Muscle of leg (tissue), 11 donors: ENCODE measurements around the gene CCDC57. TPM values are rescaled to one million over a fixed set of nuclear protein-coding genes. Genes with fewer than 3 reads are reported as not detected.

Source experiments
- DNase-seq: peaks from one replicate; pipeline ENCODE4 v3.0.0; 2013
- H3K27ac ChIP-seq: one replicate; pipeline ENCODE4 v1.5.1; 2013; ENCODE audit warnings: mild to moderate bottlenecking, low read length, control low read depth
- H3K27me3 ChIP-seq: one replicate; pipeline ENCODE4 v1.6.1; 2013; ENCODE audit warnings: low read length; ENCODE audit not compliant: control insufficient read depth, insufficient read depth
- H3K36me3 ChIP-seq: one replicate; pipeline ENCODE4 v1.6.1; 2013; ENCODE audit warnings: low read length; ENCODE audit not compliant: control insufficient read depth, insufficient read depth
- H3K4me1 ChIP-seq: one replicate; pipeline ENCODE4 v1.6.1; 2013; ENCODE audit warnings: low read length; ENCODE audit not compliant: control insufficient read depth, insufficient read depth
- H3K4me3 ChIP-seq: one replicate; pipeline ENCODE4 v1.5.1; 2013; ENCODE audit warnings: low read length, control low read depth
- H3K9me3 ChIP-seq: replicated peaks from 2 replicates; pipeline ENCODE4 v1.6.1; 2013; ENCODE audit warnings: low read depth, low read length; ENCODE audit not compliant: control insufficient read depth
- WGBS: methylation state at CpG from one replicate; pipeline ENCODE4 v1.1.5; 2013; ENCODE audit warnings: missing lambda C conversion rate; ENCODE audit not compliant: insufficient coverage; 5-methylcytosine and 5-hydroxymethylcytosine counted together
- polyA plus RNA-seq, 8 donors: library from polyadenylated mRNA; unstranded; fragments of 120-200 nt; gene quantifications; one replicate each; pipeline versions ENCODE4 v1.2.1 to v1.2.3, GENCODE V29; 2013; ENCODE audit warnings: inconsistent platforms in 1 of 8, low replicate concordance in 1 of 8; ENCODE audit not compliant: insufficient read length in 8 of 8, insufficient read depth in 1 of 8
- total RNA-seq: library from RNA; stranded (reverse); fragments of 120-200 nt; gene quantifications from one replicate; pipeline ENCODE4 v1.2.4, GENCODE V29; 2013

CCDC57 gene
- total and polyA plus RNA-seq, 9 donors = 15.7 to 37.4 (median 30.4) TPM

- Histone ChIP-seq H3K27me3 (no peaks in the 10 kb centered on the region), H3K4me1 (peaks cover 20% of the 10 kb centered on the region), H3K9me3 (no peaks in the 10 kb centered on the region), H3K36me3 (peaks cover 52% of the 10 kb centered on the region), H3K27ac (no peak overlapping the region), H3K4me3 (no peak overlapping the region)
- WGBS = 90% methylated on average over 37 of the region's 47 CpGs
- no peak for DNase-seq
Observed at GRCh38 chr17:82079001-82079677, 133.5 kb downstream of the CCDC57 start.

DNA sequence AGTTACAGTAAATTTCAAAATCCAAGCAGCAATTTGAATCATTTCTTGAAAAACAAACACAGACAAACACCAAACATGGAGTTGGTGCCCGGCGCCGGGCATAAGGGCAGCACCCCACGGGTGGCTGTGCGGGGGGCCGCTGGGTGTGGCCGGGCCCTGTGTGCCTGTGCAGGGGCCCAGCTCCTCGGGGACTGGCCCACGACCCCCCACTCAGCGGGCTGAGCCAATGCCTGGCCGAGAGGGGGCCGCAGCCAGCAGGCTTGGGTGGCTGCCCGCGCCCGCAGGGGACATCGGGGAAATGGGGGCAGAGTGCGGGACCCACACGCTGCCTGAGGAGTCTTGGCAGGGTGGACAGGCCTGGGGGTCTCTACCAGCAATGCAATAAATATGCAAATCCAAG is 134.2 kb downstream of the CCDC57 start:
- no peak overlapping the region for H3K27ac ChIP-seq
- no peak for DNase-seq
- H3K36me3 ChIP-seq = peaks cover 45% of the 10 kb centered on the region
- H3K4me3 ChIP-seq = no peak overlapping the region
- H3K4me1 ChIP-seq = peaks cover 20% of the 10 kb centered on the region
- H3K9me3 ChIP-seq = no peaks in the 10 kb centered on the region
- 92% methylated on average over 11 of the region's 18 CpGs for WGBS
- no peaks in the 10 kb centered on the region for H3K27me3 ChIP-seq

DNA sequence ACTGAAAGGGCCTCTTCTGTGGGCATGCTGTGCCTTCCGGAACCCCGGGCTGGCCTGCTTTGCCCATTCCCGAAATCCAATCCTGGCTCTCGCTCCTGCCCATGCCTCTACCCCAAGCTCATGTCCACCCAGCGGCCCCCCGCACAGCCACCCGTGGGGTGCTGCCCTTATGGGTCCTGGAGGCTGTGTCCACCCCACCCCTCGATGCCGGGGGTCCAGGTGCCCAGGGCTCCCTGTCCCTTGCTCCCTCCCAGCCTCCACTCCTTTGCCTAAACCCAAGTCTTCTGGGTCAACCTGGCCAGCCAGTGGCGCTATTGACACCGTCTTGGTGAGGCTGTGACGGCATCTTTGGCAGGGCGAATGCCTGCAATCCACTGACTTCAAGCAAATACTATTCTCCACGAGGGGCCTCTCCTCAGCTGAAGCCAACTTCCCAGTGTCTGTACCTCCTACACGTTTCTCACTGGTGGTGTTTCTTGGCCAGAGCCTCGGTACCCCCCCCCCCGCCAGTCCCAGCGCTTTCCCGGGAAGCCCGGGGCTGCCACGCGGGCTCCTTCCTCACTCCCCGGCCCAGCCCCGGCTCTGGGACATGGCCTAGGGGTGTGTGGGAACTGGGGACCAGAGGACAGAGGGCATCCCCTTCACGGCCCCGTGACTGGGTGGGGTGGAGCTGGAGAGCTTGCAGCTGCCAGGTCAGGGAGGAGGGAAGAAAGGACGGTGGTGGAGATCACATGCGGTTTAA is 134.9 kb downstream of the CCDC57 start:
- no peak overlapping the region for H3K27ac ChIP-seq
- H3K4me1 ChIP-seq = peaks cover 20% of the 10 kb centered on the region
- DNase-seq = peak; percentile 76
- H3K36me3 ChIP-seq = peaks cover 39% of the 10 kb centered on the region
- no peaks in the 10 kb centered on the region for H3K9me3 ChIP-seq
- H3K4me3 ChIP-seq = no peak overlapping the region
- 59% methylated on average over 14 of the region's 28 CpGs for WGBS
- no peaks in the 10 kb centered on the region for H3K27me3 ChIP-seq

GRCh38 chr17:82076785-82077591 is 135.7 kb downstream of the CCDC57 start:
- peak; percentile 62 for DNase-seq
- peaks cover 20% of the 10 kb centered on the region for H3K4me1 ChIP-seq
- 20% methylated on average over 9 of the region's 21 CpGs for WGBS
- H3K36me3 ChIP-seq = peaks cover 31% of the 10 kb centered on the region
- H3K27ac ChIP-seq = no peak overlapping the region
- H3K27me3 ChIP-seq = no peaks in the 10 kb centered on the region
- H3K4me3 ChIP-seq = no peak overlapping the region
- no peaks in the 10 kb centered on the region for H3K9me3 ChIP-seq

GRCh38 chr17:82076018-82076784 is 136.4 kb downstream of the CCDC57 start:
- 73% methylated on average over 24 of the region's 25 CpGs for WGBS
- Histone ChIP-seq H3K27ac (no peak overlapping the region), H3K4me3 (no peak overlapping the region), H3K4me1 (peaks cover 20% of the 10 kb centered on the region), H3K9me3 (no peaks in the 10 kb centered on the region), H3K36me3 (peaks cover 25% of the 10 kb centered on the region), H3K27me3 (no peaks in the 10 kb centered on the region)
- no peak for DNase-seq

DNA sequence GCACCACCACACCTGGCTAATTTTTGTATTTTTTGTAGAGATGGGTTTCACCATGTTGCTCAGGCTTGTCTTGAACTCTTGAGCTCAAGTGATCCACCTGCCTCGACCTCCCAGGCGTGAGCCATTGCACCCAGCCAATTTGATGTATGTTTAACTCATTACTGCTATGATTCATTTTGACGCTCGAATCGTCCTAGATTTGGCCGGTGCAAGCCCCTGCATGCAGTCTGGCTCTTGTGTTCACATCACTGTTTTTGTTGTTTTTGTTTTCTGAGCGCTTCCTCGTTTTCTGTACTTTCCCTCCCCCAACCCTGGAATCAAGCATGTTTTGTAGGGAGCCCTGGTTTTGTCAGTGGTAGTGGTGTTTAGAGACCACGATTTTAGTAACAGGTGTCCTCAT is 139.2 kb downstream of the CCDC57 start:
- H3K27ac ChIP-seq = no peak overlapping the region
- peaks cover 3% of the 10 kb centered on the region for H3K36me3 ChIP-seq
- no peaks in the 10 kb centered on the region for H3K9me3 ChIP-seq
- H3K4me3 ChIP-seq = no peak overlapping the region
- WGBS = 73% methylated on average over 2 of the region's 9 CpGs
- no peak for DNase-seq
- no peaks in the 10 kb centered on the region for H3K27me3 ChIP-seq
- peaks cover 20% of the 10 kb centered on the region for H3K4me1 ChIP-seq

- no peak for DNase-seq
- Histone ChIP-seq H3K4me1 (peaks cover 16% of the 10 kb centered on the region), H3K27ac (no peak overlapping the region), H3K27me3 (no peaks in the 10 kb centered on the region), H3K36me3 (peaks cover 1% of the 10 kb centered on the region), H3K4me3 (no peak overlapping the region), H3K9me3 (no peaks in the 10 kb centered on the region)
- WGBS = 100% methylated on average over 2 of the region's 6 CpGs
Observed at GRCh38 chr17:82072827-82073226, 139.8 kb downstream of the CCDC57 start.

DNA sequence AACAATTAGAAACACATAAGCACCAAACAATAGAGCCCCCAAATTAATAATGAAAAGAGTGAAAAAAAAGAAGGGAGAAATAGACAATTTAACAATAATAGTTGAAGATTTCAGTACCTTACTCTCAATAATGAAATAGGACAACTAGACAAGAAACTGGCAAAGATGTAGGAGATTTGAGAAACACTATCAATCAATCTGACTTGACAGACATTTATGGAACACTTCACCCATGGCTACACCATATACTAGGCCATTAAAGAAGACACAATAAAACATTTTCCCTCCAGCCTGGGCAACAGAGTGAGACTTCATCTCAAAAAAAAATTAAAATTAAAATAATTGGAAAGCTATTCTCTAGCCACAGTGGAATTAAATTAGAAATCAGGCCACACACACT is 142.0 kb downstream of the CCDC57 start:
- H3K4me1 ChIP-seq = peaks cover 7% of the 10 kb centered on the region

DNA sequence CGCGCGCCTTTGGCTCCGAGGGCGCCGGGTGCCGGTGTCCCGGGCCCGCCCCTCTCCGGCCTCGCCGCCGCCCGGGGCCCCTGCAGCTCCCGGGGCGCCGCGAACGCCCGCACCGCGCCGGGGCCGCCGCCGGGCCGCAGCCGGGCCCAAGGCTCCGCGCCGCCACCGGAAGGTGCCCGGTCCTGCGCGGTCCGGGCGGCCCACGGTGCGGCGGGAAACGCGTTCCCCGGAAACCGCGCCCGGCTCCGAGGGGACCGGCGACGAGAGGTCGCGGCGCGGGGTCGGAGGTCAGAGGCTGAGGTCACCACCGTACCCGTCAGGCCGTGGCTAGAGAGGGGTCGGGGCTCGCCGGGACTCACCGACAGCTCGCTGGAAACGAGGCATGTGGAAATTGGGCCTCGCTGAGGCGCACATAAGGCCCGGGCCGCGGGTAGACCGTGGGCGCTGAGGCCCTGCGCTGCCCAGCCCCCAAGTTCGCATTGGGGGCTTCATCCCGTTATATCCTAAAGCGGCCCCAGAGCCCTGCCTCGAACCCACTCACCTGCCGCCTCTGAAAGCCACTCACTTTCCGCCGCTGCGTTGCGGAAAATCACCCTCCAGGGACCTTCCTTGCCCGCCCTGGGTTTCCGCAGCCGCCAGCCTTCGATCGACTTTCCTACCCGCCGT is 146.9 kb downstream of the CCDC57 start, which contains the start of gene DUS1L:
DUS1L (minus strand) TSS at position 167 of the 666 bp plus-strand sequence. CDS start 745 bp downstream, outside the sequence.
- Histone ChIP-seq H3K4me1 (peaks cover 21% of the 10 kb centered on the region), H3K36me3 (peaks cover 35% of the 10 kb centered on the region), H3K9me3 (no peaks in the 10 kb centered on the region), H3K27me3 (no peaks in the 10 kb centered on the region), H3K4me3 (peak within 1 kb of the TSS; percentile 84), H3K27ac (peak within 1 kb of the TSS; percentile 85)
- WGBS = 4% methylated on average over 86 of the region's 88 CpGs
- peak; percentile 73 for DNase-seq

More for the DNA sequence above, 142.0 kb downstream of the CCDC57 start:
- Histone ChIP-seq H3K4me3 (no peak overlapping the region), H3K27ac (no peak overlapping the region), H3K36me3 (no peaks in the 10 kb centered on the region), H3K27me3 (no peaks in the 10 kb centered on the region), H3K9me3 (no peaks in the 10 kb centered on the region)
- no peak for DNase-seq
